GM12801 (cell line): ENCODE data around the gene CNTNAP5.

Experiments
- TF ChIP-seq, protein P1 (sequence below): IDR thresholded peaks from one replicate; pipeline ENCODE4 v1.5.1; 2011; ENCODE audit warnings: control low read depth; ENCODE audit not compliant: insufficient read length; ENCODE audit errors: extremely low read depth

CNTNAP5 gene

DNA sequence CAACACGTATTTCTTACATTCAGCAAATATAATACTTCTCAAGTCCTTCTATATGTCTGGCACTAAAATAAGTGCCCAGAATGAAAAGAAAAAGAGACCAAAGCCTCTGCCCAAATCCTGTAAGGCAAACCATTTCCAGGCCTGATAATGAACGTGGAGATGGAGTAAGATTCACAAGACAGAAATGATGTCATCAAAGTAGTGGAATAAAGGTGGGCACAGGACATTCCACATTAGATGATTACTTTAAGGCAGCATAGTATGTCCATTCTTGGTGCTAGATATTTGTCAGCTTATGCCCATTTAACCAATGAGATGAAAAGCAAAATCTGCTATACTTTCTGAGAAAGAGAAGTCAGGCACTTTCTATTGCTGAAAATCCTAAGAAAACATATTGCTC lies 38.5 kb downstream of the CNTNAP5 start:
- TF ChIP-seq, protein P1, sequence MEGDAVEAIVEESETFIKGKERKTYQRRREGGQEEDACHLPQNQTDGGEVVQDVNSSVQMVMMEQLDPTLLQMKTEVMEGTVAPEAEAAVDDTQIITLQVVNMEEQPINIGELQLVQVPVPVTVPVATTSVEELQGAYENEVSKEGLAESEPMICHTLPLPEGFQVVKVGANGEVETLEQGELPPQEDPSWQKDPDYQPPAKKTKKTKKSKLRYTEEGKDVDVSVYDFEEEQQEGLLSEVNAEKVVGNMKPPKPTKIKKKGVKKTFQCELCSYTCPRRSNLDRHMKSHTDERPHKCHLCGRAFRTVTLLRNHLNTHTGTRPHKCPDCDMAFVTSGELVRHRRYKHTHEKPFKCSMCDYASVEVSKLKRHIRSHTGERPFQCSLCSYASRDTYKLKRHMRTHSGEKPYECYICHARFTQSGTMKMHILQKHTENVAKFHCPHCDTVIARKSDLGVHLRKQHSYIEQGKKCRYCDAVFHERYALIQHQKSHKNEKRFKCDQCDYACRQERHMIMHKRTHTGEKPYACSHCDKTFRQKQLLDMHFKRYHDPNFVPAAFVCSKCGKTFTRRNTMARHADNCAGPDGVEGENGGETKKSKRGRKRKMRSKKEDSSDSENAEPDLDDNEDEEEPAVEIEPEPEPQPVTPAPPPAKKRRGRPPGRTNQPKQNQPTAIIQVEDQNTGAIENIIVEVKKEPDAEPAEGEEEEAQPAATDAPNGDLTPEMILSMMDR, result no peak

DNA sequence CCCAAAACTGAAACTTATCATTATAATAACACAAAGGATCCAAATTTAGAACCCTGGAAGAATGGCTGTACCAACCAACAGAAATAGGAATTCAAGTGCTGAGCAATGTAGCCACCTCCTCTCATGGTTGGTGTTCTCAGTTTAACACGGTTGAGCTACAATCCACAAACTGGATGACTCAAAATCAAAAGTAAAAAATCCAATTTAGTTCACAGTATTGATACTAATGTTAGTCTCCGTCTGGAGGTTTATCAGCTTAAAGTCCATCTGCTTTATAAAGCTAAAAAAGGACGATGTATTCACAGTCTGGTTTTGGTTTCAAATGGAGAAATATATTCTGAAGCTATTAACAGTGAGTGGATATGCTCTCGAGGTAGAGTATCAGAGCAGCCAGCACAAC lies 40.5 kb downstream of the CNTNAP5 start:
- TF ChIP-seq, protein P1, result no peak

DNA sequence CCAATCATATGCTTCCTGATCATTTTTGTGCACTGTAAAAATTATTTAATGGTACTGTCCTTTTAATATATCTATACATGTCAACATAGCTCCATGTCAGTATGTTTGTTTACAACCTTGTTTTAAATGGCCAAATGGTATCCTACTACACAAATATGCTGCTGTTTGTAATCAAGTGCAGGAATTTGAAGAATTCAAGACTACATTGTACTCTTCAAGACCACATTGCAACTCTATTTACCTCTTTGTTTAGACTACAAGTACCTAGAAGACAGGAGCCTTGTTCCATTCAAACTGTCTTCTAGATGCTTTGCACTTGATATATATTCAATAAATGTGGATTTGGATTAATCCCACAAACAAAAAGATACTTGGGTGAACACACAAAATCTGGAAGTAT lies 41.7 kb downstream of the CNTNAP5 start:
- TF ChIP-seq, protein P1, result no peak

DNA sequence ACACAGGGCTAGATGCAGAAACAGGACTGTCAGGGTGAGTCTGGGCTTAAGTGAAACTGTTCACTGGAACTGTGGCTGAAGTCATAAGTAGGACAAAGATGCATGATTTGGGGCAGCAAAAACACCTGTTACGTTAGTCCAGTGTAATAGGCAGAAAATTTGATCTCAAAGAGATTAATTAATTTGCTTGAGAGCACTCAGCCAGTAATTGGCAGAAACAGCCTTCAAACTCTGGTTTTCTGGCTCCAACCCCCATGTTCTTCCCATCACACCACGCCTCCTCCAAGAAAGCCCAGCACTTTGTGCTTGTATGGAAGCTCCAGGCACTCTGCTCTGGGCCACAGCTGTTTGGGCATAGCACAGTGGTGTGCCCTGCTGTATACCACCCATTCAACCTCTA lies 54.0 kb downstream of the CNTNAP5 start:
- TF ChIP-seq, protein P1, result no peak

DNA sequence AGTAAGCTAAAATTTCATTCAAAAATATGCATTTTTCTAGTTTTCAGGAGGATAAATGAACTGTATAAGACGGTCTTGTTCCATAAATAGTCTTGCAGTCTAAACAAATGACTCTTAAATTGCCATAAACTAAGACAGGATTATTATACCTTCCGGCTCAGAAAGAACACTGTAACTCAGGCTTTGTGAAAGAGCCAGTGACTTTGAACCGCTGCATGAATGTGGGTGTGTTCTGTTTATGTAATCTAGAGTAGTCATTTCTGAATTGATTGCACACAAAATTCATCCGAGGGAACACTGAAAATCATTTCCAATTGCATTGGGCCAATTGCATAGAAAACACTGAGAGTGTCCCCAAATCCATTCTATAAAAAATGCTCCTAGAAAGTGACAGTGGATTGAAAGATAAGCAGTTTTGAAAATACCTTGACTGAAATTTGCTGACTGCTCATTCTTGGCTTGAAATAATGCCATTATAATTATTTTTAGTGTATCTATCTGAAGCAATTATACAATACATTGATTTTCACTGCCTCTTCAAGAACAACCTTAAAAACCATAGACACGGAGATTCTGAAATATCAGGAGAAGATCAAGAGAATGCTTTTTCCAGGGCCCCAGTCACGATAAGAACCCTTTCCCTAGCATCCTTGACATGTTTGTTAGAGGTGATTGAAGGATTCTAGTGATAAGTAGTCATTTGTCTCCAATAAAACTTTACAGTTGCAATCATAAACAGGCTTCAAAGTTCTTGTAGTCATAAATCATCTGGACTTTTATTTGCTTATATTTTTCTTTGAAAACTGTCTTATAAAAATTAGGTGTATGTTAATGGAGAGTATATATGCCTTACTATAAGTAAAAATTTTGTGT lies 55.4 kb downstream of the CNTNAP5 start:
- TF ChIP-seq, protein P1, result no peak

DNA sequence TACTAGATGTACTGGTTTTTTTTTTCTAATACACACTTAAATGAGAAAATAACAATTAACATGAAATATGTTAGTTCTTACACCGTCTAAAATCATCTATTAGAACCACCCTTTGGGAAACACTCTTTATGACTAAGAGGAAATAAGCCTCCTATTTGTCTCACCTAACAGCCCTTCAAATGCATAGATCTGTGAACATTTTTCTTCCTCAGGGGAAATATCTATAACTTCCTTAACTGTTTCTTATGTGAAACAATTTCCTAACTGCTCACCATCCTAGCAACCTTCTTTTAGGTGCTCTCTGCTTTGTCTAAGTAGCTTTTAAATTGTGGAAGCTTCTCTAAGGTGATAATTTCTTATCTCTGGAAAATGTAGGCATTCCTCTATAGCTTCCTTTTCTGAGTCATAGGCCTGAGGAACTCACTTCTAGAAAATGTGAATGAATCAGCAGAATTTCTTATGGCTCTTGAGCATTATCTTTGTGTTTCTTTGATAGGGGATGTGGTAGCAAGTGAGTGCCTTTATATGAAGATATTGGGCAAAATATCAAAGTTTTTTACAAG lies 56.1 kb downstream of the CNTNAP5 start:
- TF ChIP-seq, protein P1, result no peak

DNA sequence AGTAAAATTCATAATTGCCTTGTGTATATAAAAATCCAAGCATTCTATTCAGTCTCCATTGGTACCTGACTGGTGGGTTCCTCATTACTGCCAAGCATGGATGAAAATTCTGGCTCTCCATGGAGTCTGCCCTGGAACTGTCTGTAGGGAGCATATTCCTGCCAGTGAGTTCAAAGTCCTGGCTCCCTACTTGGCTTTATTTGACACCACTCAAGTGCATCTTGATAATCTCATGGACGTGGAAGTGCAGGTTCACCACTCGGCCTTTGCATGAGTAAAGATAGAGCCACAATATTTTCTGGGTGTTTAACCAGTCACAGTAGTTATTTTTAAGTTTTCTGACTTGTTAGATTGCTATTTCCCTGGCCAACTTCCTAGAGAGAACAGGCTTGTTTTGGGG lies 63.5 kb downstream of the CNTNAP5 start:
- TF ChIP-seq, protein P1, result no peak
